Fibroblast of lung (primary cell): ENCODE measurements around the gene SLC17A2.

Source experiments
- EZH2 ChIP-seq: IDR thresholded peaks from 2 replicates; pipeline ENCODE4 v1.5.1; 2012; ENCODE audit warnings: low read length, control low read depth, mild to moderate bottlenecking; ENCODE audit errors: missing control alignments
- TF ChIP-seq, protein P1 (sequence below), 2 donors: IDR thresholded peaks in 1 of 2; conservative IDR thresholded peaks in 1 of 2; 1 replicate in 1 of 2; 2 replicates in 1 of 2; pipeline ENCODE4 v1.5.1; 2011 to 2012; ENCODE audit warnings: low read length in 2 of 2, control low read depth in 1 of 2, inconsistent platforms in 1 of 2, low read depth in 1 of 2, mild to moderate bottlenecking in 1 of 2

DNA sequence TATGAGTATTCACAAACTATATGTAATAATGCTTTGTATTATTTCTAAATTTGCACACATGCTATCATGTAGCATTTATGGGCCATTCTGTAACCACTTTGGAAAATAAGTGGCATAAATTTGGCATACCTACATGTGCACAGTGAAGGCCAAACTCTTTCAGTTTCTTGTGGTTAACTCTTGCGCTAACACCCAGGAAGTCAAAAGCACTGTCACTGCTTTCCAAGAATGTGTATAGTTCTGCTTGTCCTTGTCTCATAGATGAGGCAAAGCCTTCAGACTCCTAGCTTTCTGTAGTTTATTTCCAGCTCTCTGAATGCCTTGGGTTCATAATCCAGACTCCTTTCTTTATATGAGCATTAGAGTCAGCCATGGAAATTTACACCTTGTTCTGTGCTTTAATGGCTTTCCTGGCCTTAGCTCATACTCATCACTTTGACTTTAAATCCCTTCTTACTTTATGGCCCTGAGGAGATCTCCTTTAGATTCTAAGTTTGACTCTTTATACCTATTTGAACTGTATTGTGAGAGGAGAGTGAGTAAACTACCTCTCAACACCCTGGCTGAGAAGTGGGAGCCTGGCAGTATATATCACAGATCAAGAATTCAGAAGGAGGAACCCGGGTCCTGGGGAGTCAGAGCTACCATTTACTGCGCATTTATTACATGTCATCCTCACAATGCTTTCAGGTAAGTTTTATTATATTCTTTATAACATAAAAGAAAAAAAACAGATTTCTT is 55.5 kb downstream of the SLC17A2 start:
- TF ChIP-seq EZH2, result no peak
- TF ChIP-seq, protein P1, sequence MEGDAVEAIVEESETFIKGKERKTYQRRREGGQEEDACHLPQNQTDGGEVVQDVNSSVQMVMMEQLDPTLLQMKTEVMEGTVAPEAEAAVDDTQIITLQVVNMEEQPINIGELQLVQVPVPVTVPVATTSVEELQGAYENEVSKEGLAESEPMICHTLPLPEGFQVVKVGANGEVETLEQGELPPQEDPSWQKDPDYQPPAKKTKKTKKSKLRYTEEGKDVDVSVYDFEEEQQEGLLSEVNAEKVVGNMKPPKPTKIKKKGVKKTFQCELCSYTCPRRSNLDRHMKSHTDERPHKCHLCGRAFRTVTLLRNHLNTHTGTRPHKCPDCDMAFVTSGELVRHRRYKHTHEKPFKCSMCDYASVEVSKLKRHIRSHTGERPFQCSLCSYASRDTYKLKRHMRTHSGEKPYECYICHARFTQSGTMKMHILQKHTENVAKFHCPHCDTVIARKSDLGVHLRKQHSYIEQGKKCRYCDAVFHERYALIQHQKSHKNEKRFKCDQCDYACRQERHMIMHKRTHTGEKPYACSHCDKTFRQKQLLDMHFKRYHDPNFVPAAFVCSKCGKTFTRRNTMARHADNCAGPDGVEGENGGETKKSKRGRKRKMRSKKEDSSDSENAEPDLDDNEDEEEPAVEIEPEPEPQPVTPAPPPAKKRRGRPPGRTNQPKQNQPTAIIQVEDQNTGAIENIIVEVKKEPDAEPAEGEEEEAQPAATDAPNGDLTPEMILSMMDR (conservative IDR thresholded peaks at IDR 0.05 in 1 of 2, IDR thresholded peaks at IDR 0.05 in 1 of 2; ENCODE audit: low read depth in 1 of 2, low read length in 2 of 2), result no peak
